Activated CD8-positive, alpha-beta T cell treated with anti-CD3 and anti-CD28 coated beads, Interleukin-2, amount 10 ng/mL, durations not matched to agents 7 days and 5 days (primary cell): ENCODE measurements around the gene OR2H2. TPM values are rescaled to one million over a fixed set of nuclear protein-coding genes. Genes with fewer than 3 reads are reported as not detected.

Experiments
- ATAC-seq: fragments of 150-1000 bp; cut with Tn5 transposase; one replicate; pipeline ENCODE4 v1.10.0; 2021; ENCODE audit warnings: moderate library complexity
- CTCF ChIA-PET: fragments of 350-600 bp; sonication (Branson Sonifier 250); formaldehyde crosslinking; loops from one replicate; lab custom pipeline; 2021; ENCODE audit warnings: antibody characterized with exemption; lab: Charles Lee
- POLR2A ChIA-PET: fragments of 350-600 bp; sonication (Branson Sonifier 250); formaldehyde crosslinking; loops from one replicate; lab custom pipeline; 2021; ENCODE audit warnings: antibody characterized with exemption; lab: Charles Lee
- DNase-seq: peaks from one replicate; pipeline ENCODE4 v3.0.0-alpha.2; 2020
- H3K27ac Mint-ChIP-seq: one replicate; pipeline ENCODE4 v1.8.0; 2021; ENCODE audit warnings: mild to moderate bottlenecking, mixed read lengths
- H3K27me3 Mint-ChIP-seq: one replicate; pipeline ENCODE4 v1.8.0; 2021; ENCODE audit warnings: low read depth, mixed read lengths
- H3K36me3 Mint-ChIP-seq: one replicate; pipeline ENCODE4 v1.8.0; 2021; ENCODE audit warnings: low read depth, mixed read lengths
- H3K4me1 Mint-ChIP-seq: one replicate; pipeline ENCODE4 v1.8.0; 2021; ENCODE audit warnings: low read depth, mixed read lengths
- H3K4me3 Mint-ChIP-seq: one replicate; pipeline ENCODE4 v1.8.0; 2021; ENCODE audit warnings: mild to moderate bottlenecking, mixed read lengths
- H3K9me3 Mint-ChIP-seq: one replicate; pipeline ENCODE4 v1.8.0; 2022; ENCODE audit warnings: mixed read lengths; ENCODE audit not compliant: insufficient read depth
- total RNA-seq, 2 experiments: library from RNA; stranded (reverse); gene quantifications; one replicate each; pipeline ENCODE4 v1.2.3, GENCODE V29; 2021

The OR2H2 gene
- total RNA-seq, 2 experiments from 2014 or later, result not detected

DNA sequence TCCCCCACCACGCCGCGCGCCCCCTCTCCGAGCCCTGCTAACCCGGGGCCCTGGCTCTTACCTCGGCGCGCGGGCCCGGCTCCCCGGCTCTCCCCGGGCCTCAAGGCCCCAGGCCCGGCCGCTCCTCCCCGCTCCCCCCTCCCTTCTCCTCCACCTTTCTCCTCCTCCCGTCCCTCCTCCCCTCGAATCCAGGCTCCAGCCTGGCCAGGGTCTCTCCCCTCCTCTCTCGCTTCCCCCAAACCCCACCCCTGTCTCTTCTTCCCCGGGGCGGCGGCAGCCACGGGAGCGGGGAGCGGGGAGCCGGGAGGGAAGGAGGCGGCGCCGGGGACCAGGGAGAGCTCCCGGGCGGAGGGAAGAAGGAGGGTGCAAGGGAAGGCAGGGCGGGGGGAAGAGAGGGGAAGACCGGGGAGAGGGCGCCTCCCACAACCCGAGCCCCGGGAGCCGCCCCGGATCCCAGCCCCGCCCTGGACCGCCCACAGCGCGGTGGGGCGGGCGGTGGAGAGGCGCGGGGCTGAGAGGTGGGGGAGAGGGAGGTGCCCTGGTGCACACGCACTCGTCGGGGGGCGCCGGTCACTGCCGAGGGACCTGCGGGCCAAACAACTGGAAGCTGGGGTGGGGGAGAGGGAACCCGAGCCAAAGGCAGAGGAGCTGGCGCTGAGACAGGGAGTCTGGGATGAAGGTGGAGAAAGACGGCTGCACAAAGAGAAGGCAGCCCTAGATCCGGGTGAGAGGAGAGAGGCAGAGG is 48.0 kb downstream of the OR2H2 start, which contains the start of gene GABBR1:
Gene GABBR1, minus strand, starts transcription at position 395 of the 745 bp plus-strand sequence. CDS start 798 bp downstream, outside the sequence.
- ChIA-PET POLR2A (interaction anchor here (2.1 kb wide), 1 partner anchor 17 kb away, joined by 6 read pairs; no protein-coding TSS in a partner anchor), CTCF (interaction anchor here (0.8 to 2.0 kb wide), 4 partner anchors 13 to 21 kb away, joined by 3 to 14 read pairs (median 6); no protein-coding TSS in a partner anchor)
- H3K27me3 Mint-ChIP-seq, result peaks cover 54% of the 10 kb centered on the region

DNA sequence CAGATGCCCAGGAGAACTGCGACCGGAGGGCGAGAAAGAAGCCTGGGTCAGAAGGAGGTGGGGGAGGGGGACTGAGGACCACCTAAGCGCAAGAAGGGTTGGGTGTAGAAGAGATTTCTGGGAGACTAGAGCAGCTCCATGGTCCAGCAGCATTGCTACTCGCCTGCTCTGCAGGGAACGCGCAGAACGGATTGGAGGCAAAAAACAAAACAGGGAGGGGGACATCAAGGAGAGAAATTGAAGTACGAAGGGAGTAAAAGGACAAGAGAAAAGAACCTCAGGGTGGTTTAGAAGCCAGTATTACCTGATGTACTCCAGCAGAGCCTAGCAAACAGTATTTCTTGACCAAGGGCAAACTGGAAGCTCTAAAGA is 48.6 kb downstream of the OR2H2 start:
- Mint-ChIP-seq H3K4me1 (peaks cover 33% of the 10 kb centered on the region), H3K9me3 (no peaks in the 10 kb centered on the region), H3K27ac (no peak overlapping the region), H3K27me3 (peaks cover 50% of the 10 kb centered on the region), H3K4me3 (peak overlapping the region; percentile 71), H3K36me3 (no peaks in the 10 kb centered on the region)
- ATAC-seq (no peak), DNase-seq (no peak)
- CTCF ChIA-PET, result interaction anchor here (0.7 to 2.0 kb wide), 5 partner anchors 12 to 965 kb away, joined by 3 to 14 read pairs (median 3); no protein-coding TSS in a partner anchor
- POLR2A ChIA-PET, result interaction anchor here (2.1 kb wide), 1 partner anchor 16 kb away, joined by 6 read pairs; no protein-coding TSS in a partner anchor

More for the DNA sequence above, 48.0 kb downstream of the OR2H2 start, which contains the start of gene GABBR1:
- H3K27ac Mint-ChIP-seq, result peak within 1 kb of the TSS; percentile 1
- H3K4me3 Mint-ChIP-seq, result peak within 1 kb of the TSS; percentile 73
- DNase-seq (peak; percentile 67), ATAC-seq (peak; percentile 85)
- H3K4me1 Mint-ChIP-seq, result peaks cover 36% of the 10 kb centered on the region
- no peaks in the 10 kb centered on the region for H3K36me3 Mint-ChIP-seq
- no peaks in the 10 kb centered on the region for H3K9me3 Mint-ChIP-seq

DNA sequence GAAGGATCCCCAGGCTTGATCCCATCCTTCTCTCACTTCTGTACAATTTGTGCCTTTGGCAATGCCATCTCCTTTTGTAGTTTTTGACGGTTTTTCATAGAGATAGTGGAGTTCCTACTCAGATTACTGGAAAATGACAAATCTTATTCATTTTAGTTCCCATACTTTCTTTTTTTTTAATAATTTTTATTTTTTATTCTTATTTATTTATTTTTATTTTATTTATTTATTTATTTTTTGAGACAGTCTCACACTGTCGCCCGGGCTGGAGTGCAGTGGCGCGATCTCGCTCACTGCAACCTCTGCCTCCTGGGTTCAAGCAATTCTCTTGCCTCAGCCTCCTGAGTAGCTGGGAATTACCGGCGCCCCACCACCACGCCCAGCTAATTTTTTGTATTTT is 52.3 kb downstream of the OR2H2 start:
- Mint-ChIP-seq H3K4me3 (no peak overlapping the region), H3K27me3 (peaks cover 18% of the 10 kb centered on the region), H3K36me3 (no peaks in the 10 kb centered on the region), H3K9me3 (no peaks in the 10 kb centered on the region), H3K27ac (no peak overlapping the region), H3K4me1 (peaks cover 20% of the 10 kb centered on the region)
- CTCF ChIA-PET, result interaction anchor here (1.3 to 2.2 kb wide), 2 partner anchors 13 to 16 kb away, joined by 6 to 7 read pairs; no protein-coding TSS in a partner anchor
- POLR2A ChIA-PET, result no interaction called here
- no peak for ATAC-seq
- DNase-seq, result no peak

Other genes with a start within 250 kb of the OR2H2 start
- gene OR5V1, start 216.3 kb upstream of the OR2H2 start, total RNA-seq, result not detected
- gene OR12D3, start 209.8 kb upstream of the OR2H2 start, total RNA-seq, result not detected
- not detected for gene OR12D2, start 189.5 kb upstream of the OR2H2 start, total RNA-seq
- not detected for gene OR12D1, start 170.2 kb upstream of the OR2H2 start, total RNA-seq
- gene OR10C1, start 145.8 kb upstream of the OR2H2 start, total RNA-seq, result not detected
- not detected for gene OR11A1, start 128.1 kb upstream of the OR2H2 start, total RNA-seq
- not detected for gene OR2H1, start 128.0 kb upstream of the OR2H2 start, total RNA-seq
- gene MAS1L, start 97.2 kb upstream of the OR2H2 start, total RNA-seq, result not detected
- gene UBD, start 25.4 kb upstream of the OR2H2 start, total RNA-seq, result not detected
- 1 to 10 TPM; 3.2 to 3.7 TPM for gene GABBR1, start 48.1 kb downstream of the OR2H2 start, total RNA-seq
- gene MOG, start 72.0 kb downstream of the OR2H2 start, total RNA-seq, result not detected
- gene ZFP57, start 96.0 kb downstream of the OR2H2 start, total RNA-seq, result not detected
- gene HLA-F, start 138.3 kb downstream of the OR2H2 start, total RNA-seq, result 100 to 1,000 TPM; 170 to 181 TPM
- gene HLA-G, start 242.7 kb downstream of the OR2H2 start, total RNA-seq, result 1 to 10 TPM; 2.9 to 4.6 TPM